NCI-H146 treated with DMSO at 0.1 percent for 48 hours (cell line): ENCODE measurements around the gene ABHD15.

Source experiments
- DNase-seq: peaks from one replicate; lab custom pipeline; 2025; ENCODE audit not compliant: unreplicated experiment; lab: John Stamatoyannopoulos, UW

The ABHD15 gene

GRCh38 chr17:29582772-29583171 lies 15.9 kb upstream of the ABHD15 start:
- no peak for DNase-seq

DNA sequence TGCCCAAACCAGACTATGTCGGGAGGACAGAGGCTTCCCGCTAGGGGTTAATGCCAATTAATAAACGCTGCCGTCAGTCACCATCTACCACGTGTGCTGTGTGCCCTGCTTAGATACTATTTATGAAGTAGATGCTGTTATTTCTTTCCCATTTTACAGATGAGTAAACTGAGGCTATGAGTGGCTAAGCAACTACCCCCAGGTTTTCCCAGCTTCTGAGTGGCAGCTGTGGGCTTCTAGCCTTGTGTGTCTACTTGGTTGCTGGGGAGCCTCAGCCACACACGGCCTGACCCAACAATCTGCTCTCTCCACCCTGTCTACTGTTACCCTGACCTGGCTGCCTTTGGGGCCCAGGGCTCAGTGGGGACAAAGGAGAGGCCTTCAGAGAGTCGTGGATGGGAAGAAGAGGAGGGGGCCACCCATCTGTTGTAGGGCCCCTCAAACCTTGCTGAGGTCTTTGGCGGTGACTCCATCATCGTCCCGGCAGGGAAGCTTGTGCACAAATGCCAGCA lies 15.5 kb upstream of the ABHD15 start:
- no peak for DNase-seq

GRCh38 chr17:29581583-29582253 lies 14.9 kb upstream of the ABHD15 start:
- no peak for DNase-seq

DNA sequence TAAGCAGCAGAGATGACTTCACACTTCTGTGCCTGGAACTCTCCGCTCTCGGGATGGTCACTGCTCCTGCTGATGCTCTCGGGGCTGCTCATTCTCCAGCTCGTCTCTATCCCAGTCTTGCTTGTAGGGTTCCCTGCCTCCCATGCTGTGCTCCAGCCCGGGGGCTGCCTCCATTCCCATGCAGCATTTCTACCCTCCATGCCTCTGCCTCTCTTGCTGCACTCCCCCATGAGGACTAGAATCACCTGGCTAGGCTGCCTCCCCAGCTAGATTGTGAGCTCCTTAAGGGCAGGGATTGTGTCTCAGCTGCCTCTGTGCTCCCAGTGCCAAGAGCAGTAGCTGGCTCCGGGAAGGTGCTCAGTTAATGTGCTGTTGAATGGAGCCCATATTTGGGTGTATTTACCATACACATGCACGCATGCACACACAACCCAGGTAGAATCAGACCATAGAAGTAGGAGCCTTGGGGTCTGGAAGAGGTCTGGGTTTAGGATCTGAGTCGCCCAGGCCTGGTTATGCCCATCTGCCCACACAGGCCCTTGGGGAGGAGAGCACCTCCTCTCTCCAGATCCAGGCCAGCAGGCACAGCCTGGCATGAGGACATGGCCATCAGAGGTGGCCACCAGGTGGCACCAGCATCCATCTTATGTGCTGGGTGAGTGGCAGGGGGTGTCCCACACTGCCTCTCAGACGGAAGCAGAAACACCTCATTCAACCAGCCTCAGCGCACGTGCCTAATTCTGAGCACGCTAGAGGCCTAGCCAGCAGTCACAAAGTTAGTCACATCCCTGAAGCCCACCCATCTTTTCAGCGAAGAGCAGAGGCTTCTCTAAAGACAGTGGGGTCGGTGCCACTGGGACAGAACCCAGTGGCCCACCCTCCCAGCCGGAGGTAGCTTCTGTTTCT lies 13.3 kb upstream of the ABHD15 start:
- peak; percentile 38 for DNase-seq

DNA sequence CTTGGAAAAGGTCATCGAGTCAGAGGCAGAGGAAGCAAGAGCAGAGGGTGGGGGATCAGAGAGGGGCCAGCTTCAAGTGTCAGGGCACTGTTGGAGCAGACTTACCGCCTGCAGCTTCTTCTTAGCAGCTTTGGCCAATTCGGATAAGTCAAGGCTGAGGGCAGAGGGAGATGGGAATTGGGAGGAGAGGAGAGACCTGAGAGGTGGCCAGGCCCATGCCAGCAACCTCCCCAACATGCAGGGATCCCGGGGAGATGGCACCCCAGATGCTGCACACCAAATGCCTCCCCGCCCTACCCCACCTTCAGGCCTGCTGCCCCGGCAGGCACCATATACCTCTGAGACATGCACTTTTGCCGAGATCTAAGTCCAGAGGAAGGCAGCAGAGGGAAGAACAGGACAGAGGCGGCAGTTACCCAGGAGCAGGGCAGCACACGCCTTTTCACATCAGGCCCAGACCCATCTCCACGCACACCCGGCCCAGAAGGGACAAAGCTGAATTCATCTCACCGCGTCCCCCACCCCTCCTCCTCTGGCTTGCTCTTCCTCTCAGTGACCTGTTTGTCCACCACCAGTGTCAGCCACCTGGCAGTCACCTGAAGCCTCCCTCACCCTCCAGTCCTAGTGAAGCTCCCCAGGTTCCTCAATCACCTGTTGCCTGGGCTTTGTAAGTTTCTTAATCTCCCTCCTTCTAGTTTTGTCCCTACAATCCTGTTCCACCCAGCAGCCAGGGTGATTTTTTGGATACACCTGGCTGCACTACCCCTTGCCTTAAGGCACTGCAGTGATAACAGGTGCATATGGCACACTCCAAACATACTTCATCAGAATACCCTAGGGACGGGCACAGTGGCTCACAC lies 12.0 kb upstream of the ABHD15 start:
- DNase-seq, result no peak

GRCh38 chr17:29577385-29578211 lies 10.8 kb upstream of the ABHD15 start:
- no peak for DNase-seq

DNA sequence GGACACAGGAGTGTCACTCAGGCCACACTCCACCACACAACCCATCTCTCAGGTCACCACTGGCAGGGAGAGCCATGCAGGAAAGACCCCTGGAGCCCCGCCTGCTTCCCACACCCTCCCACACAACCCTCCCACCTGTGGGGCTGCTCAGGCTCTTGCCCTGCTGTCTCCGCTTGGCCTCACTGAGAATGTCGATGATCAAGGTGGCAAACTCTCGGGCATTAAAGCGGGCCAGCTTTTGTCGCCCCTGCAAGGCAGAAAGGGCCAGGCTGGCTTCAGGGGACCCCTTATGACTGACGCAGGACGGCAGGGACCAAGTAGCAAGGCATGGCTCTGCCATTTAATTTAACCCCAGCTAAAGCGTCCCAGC lies 10.1 kb upstream of the ABHD15 start:
- no peak for DNase-seq

DNA sequence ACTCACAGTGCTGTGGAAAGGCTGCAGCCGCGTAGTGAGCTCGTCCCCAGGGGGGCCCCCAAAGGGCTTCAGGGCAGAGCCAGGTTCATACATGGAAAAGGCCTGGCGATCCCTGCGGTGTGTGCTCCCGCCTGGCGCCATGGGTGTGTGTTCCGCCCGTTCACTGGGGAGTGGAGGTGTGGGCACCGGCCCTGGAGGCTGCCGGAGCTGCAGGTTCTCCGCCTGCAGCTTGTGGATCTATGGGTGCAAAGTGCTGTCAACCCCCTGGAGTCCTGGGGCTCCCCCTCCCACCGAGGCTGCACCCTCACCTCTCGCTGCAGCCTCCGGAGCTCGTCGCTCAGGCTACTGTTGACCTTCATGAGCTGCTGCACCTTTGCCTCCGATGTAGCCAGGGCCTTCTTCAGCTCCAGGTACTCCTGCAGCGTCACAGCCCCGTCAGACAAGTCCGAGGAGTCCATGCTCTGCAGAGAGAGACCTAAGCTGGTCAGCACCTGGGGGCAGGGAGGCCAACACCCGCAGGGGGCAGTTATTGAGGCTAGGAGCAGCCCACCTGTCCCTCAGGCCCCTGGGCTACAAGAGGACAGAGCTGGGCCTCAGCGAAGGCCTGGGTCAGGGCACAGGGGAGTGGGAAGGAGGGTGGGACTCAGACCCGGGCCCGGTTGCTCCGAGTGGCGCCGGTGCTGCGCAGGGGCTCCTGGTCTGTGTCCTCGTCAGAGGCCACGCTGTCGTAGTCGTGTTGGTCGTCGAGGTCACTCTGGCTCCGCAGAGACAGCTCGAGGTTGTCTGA lies 9.6 kb upstream of the ABHD15 start:
- DNase-seq, result no peak

DNA sequence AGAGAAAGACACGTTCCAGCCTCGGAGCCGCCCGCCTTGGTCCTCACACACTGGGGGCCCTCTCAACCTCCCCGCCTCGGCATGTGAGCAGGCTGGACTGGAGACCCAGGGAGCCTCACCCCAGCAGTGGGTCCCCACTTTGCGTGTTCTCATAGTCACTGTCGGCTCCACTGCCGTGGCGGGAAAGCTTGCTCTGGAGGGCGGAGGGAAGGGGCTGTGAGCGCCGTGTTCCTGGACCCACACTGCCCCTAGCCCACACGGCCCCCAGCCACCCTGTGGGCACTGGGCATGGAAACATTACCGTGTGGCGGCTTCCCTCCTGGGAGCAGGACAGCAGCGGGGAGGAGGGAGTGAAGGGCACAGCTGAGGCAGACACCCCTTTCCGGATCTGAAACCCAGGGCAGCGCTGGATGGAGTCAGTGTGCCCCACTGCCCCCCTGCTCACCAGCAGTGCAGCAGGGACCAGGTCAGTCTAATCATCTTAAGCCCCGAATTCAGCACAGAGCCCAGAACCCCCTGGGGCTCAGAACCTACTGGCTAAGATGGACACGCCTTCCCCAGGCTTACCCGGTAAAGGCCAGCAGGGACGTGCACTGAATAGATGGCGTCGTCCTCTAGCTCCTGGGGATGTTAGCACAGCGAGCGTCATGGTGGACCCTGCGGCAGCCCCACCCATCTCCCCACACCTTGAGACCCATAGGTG lies 8.8 kb upstream of the ABHD15 start:
- DNase-seq, result no peak

GRCh38 chr17:29574732-29575510 lies 8.1 kb upstream of the ABHD15 start:
- DNase-seq, result no peak

DNA sequence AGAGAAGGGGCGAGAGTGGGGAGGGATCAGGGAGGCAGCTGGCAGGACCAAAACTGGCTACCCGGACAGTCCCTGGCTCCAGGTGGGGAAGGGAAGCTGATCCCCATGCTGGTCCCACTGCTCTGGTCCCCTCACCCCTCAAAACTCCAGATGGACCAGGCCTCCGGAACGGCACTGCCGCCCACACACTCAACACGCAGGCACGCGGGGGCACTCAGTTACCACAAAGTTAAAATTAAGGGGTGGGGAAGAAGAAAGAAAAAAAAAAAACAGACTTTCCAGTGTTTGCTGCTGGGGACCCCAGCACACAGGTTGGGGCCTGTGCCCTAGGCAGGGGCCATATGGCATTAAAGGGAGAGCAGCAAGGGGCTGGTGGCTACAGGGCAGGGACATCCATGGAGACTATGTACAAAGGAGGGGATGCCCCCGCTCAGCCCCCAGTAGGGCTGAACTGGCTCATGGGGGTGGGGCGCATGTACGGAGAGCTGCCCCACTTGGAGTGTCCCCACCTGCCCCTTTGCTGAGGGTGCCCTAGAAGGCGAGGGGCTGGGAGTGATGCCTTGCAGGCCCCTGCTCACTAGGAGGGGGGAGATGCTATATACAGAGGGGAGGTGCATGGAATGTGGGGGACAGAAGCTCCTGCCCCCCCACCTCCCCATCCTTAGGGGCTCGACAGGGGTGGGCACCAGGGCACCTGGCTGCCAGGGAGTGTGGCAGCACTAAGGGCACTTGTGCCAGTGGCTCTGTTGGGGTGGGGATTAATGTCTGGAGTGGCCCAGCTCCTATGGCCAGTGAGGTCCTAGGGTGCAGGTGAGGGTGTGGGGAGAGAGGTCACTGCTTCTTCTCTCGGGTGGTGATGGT lies 7.3 kb upstream of the ABHD15 start:
- no peak for DNase-seq

- DNase-seq, result no peak
Observed at GRCh38 chr17:29573558-29573869, 6.7 kb upstream of the ABHD15 start.

DNA sequence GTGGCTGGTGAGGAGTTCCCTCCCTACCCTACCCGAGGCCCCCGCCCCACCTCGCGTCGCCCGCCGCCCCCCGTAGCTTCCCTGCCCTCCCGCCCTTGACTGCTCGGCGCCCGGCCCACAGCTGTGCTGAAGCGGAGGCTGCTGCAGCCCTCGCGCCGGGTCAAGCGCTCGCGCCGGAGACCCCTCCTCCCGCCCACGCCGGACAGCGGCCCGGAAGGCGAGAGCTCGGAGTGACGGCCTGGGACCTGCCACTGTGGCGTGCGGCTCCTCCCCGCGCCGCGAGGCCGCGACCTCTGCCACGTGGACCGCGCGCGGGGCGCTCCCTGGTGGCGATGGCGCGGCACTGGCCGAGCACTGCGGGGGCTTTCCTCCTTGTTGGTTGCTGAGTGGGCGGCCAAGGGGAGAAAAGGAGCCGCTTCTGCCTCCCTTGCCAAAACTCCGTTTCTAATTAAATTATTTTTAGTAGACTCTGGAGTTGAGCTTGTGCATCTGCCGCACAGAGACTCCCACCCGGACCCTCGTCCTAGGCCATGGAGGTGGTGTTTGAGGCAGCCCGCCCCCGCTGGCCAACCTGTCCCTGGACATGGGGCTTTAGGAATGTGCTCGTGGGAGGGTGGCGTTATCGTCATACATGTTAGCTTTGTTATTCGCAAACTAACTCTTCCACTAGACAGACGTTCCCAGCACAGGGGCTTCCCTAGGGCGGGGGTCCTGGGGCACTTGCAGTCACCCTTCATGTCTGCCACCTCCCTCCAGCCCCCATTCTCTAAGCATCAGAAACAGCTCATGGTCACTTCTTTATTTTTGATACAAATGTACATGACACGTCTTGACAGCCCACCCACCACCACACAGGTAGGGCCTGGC lies 6.1 kb upstream of the ABHD15 start:
- no peak for DNase-seq

DNA sequence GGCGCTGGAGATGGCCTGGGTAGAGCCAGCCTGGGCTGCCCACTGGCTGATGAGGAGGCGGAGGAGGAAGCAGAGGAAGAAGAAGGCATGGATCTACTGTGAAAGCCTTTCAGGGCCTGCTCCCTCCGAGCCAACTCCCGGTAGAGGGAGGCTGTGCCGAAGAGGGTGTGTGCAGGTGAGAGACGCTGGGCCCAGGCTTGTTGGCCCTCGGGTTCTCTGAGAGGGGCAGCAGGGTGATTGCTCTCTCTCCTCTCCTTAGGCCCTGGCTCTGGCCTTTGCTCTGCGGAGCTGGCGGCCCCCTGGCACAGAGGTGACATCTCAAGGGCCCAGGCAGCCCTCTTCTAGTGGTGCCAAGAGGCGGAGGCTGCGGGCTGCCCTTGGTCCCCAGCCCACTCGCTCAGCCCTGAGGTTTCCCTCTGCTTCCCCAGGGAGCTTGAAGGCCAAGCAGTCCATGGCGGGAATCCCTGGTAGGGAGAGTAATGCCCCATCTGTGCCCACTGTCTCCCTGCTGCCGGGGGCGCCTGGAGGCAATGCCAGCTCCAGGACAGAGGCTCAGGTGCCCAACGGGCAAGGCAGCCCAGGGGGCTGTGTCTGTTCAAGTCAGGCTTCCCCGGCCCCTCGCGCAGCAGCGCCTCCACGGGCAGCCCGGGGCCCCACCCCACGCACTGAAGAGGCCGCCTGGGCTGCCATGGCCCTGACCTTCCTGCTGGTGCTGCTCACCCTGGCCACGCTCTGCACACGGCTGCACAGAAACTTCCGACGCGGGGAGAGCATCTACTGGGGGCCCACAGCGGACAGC lies 5.2 kb upstream of the ABHD15 start:
- no peak for DNase-seq

DNA sequence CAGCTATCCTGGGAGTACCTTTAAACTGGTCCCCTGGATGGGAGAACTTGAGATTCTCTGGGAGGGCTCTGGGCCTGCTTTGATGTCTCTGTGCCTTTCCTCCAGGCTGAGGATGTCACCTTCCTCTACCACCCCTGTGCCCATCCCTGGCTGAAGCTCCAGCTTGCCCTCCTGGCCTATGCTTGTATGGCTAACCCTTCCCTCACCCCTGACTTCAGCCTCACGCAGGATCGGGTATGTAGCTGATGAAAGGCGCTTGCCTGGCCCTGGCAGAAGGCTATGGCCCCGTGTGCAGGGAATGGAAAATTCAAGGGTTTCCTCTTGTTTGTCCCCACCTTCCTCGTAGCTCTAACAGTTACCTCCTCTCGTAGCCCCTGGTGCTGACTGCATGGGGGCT lies 4.6 kb upstream of the ABHD15 start:
- no peak for DNase-seq

- DNase-seq, result no peak
Observed at GRCh38 chr17:29570521-29570920, 3.7 kb upstream of the ABHD15 start.
